GM13976 (cell line): ENCODE measurements around the gene ZNF574.

Source experiments
- DNase-seq: peaks from one replicate; pipeline ENCODE4 v3.0.0; 2012; ENCODE audit warnings: low spot score
- CTCF ChIP-seq: IDR thresholded peaks from 2 replicates; pipeline ENCODE4 v1.5.1; 2012; ENCODE audit warnings: borderline replicate concordance, mild to moderate bottlenecking; ENCODE audit not compliant: insufficient read depth; ENCODE audit errors: extremely low read depth, missing control alignments, control extremely low read depth
- in situ Hi-C: fragments of 300-500 bp; cut with MboI; formaldehyde crosslinking; loops from one replicate; pipeline ENCODE4 v1.12.0; 2022; ENCODE audit warnings: low sequenced_read_pairs, mixed read lengths, inconsistent platforms; ENCODE audit not compliant: unreplicated experiment

ZNF574 gene

GRCh38 chr19:42075616-42076379, at the start of gene ZNF574:
ZNF574 (plus strand) TSS chr19:42076166; CDS start chr19:42078607, 2,441 bp downstream.
- no peak for TF ChIP-seq CTCF
- DNase-seq = peak; percentile 98
- in situ Hi-C loops = no loop called here

DNA sequence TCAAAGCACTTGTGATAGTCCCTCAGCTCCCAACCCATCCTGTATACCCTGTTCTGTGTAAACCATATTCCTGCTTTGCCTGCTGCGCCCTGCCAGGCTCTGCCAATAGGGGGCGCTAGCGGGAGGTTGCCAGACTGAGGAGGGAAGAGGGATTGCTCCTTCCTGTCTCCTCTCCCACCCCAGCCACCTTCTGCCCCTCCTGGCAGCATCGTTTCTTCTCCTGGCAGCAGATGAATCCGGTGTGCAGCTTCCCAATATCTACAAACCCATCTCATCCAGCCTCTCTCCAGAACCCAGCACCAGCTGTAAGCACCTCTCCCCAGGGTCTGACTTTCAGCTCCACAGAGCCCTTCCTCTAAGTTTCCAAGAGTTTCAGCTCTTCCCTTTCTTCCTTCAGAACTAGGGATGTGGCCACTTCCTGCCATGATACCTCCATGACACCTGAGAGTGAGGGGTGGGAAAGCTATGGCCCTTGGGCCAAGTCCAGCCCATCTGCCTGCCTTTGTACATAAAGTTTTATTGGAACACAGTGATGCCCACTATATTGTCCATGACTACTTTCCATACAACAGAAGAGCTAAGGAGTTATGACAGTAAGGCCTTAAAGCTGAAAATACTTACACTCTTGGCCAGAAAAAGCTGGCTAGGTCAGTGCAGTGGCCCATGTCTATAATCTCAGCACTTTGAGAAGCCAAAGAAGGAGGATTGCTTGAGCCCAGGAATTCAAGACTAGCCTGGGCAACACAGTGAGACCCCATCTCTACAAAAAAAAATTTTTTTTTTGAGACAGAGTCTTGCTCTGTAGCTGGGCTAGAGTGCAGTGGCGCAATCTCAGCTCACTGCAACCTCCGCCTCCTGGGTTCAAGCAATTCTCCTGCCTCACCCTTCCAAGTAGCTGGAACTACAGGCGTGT, 47.4 kb upstream of the ZNF574 start:
- no peak for DNase-seq
- in situ Hi-C loops = no loop called here
- peak; percentile 59 for TF ChIP-seq CTCF

- no peak for DNase-seq
- no peak for TF ChIP-seq CTCF
- in situ Hi-C loops = no loop called here
Observed at GRCh38 chr19:42030645-42031440, 45.1 kb upstream of the ZNF574 start.

- in situ Hi-C loops = no loop called here
- TF ChIP-seq CTCF = no peak
- DNase-seq = no peak
Observed at GRCh38 chr19:42032431-42032830, 43.5 kb upstream of the ZNF574 start.

DNA sequence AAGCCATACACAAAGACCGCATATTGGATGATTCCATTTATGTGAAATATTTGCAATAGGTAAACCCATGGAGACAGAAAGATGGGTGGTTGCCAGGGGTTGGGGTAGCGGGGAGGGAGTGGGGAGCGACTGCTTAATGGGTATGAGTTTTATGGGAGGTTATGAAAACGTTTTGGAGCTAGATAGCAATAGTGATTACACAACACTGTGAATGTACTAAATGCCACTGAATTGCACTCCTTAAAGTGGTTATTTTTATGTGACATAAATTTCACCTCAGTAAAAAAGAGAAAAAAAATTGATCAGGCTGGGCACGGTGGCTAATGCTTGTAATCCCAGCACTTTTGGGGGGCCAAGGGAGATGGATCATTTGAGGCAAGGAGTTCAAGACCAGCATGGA, 42.6 kb upstream of the ZNF574 start:
- in situ Hi-C loops = no loop called here
- DNase-seq = no peak
- no peak for TF ChIP-seq CTCF
